Esophagus squamous epithelium (tissue), 5 donors: Measurements from ENCODE around the gene SNAPC4. TPM values are rescaled to one million over a fixed set of nuclear protein-coding genes. Genes with fewer than 3 reads are reported as not detected.

ENCODE experiments used
- DNase-seq: peaks from one replicate; lab custom pipeline; 2025; lab: John Stamatoyannopoulos, UW
- H3K27ac ChIP-seq, 4 donors: fragments of 200-600 bp; sonication (generic); one replicate each; pipeline ENCODE4 v1.5.1; 2016 to 2019; ENCODE audit warnings: mild to moderate bottlenecking in 1 of 4
- H3K27me3 ChIP-seq, 4 donors: fragments of 200-600 bp; sonication (generic); 1 replicate in 3 of 4; 2 replicates in 1 of 4; pipeline versions ENCODE4 v1.5.1 to v1.6.0; 2017 to 2021; ENCODE audit warnings: antibody characterized with exemption in 1 of 4
- H3K36me3 ChIP-seq, 3 donors: fragments of 200-600 bp; sonication (generic); one replicate each; pipeline ENCODE4 v1.5.1; 2016 to 2019
- H3K4me1 ChIP-seq, 3 donors: fragments of 200-600 bp; sonication (generic); one replicate each; pipeline ENCODE4 v1.5.1; 2017 to 2019
- H3K4me3 ChIP-seq, 4 donors: fragments of 200-600 bp; sonication (generic); 1 replicate in 3 of 4; 2 replicates in 1 of 4; pipeline ENCODE4 v1.5.1; 2016 to 2019; ENCODE audit warnings: mild to moderate bottlenecking in 2 of 4, moderate library complexity in 1 of 4
- H3K9me3 ChIP-seq, 3 donors: fragments of 200-600 bp; sonication (generic); one replicate each; pipeline ENCODE4 v1.5.1; 2016 to 2019
- CTCF ChIP-seq, 6 experiments: fragments of 450-650 bp in 4 of 6; fragments of 200-600 bp in 2 of 6; sonication (generic) in 2 of 6; IDR thresholded peaks; one replicate each; pipeline ENCODE4 v1.5.1; 2016 to 2019; ENCODE audit warnings: antibody characterized with exemption in 6 of 6, mild to moderate bottlenecking in 4 of 6, moderate library complexity in 4 of 6
- POLR2A ChIP-seq, 4 donors: fragments of 450-650 bp; IDR thresholded peaks; one replicate each; pipeline ENCODE4 v1.6.1; 2017; ENCODE audit warnings: antibody characterized with exemption in 4 of 4, mild to moderate bottlenecking in 4 of 4, moderate library complexity in 3 of 4
- WGBS, 2 donors: methylation state at CpG; one replicate each; pipeline ENCODE4 v1.1.5; 2018; 5-methylcytosine and 5-hydroxymethylcytosine counted together
- intact Hi-C: fragments of 100-400 bp; cut with DNase I; formaldehyde crosslinking; loops from one replicate; pipeline ENCODE4 v1.15.0; 2022
- total RNA-seq, 4 donors: library from RNA; depleted of rRNA; stranded (reverse); fragments of >200 nt; gene quantifications; one replicate each; pipeline ENCODE4 v1.1.0, GENCODE V29; 2016
- donor health status: DM: yes; HTN: yes; CAD: no.

Gene SNAPC4
- total RNA-seq, 4 donors from 2014 or later: 2.6 to 5.1 (median 4.5) TPM

- no peak overlapping the region for H3K27ac ChIP-seq
- no peaks in the 10 kb centered on the region for H3K27me3 ChIP-seq
- no peak overlapping the region for H3K4me3 ChIP-seq
- intact Hi-C loops: no loop called here
- WGBS, 2 donors: 83 to 94% methylated on average over 6 to 18 of the region's 20 CpGs
- TF ChIP-seq CTCF (IDR thresholded peaks at IDR 0.05): no peak
- no peak for TF ChIP-seq POLR2A (IDR thresholded peaks at IDR 0.05)
- peaks cover 27 to 88% (median 50%) of the 10 kb centered on the region in 3 donors for H3K36me3 ChIP-seq
- H3K4me1 ChIP-seq: peaks cover 5 to 8% (median 5%) of the 10 kb centered on the region in 3 donors
- no peaks in the 10 kb centered on the region for H3K9me3 ChIP-seq
- DNase-seq: no peak
Measured at GRCh38 chr9:136444102-136444501, 44.1 kb upstream of the SNAPC4 start.

GRCh38 chr9:136443687-136444086 is 43.7 kb upstream of the SNAPC4 start:
- intact Hi-C loops: no loop called here
- peaks cover 23 to 83% (median 50%) of the 10 kb centered on the region in 3 donors for H3K36me3 ChIP-seq
- no peak overlapping the region for H3K27ac ChIP-seq
- H3K27me3 ChIP-seq: no peaks in the 10 kb centered on the region
- no peaks in the 10 kb centered on the region for H3K9me3 ChIP-seq
- H3K4me1 ChIP-seq: peaks cover 5 to 12% (median 5%) of the 10 kb centered on the region in 3 donors
- no peak overlapping the region for H3K4me3 ChIP-seq
- TF ChIP-seq POLR2A (IDR thresholded peaks at IDR 0.05) (no peak), CTCF (IDR thresholded peaks at IDR 0.05) (no peak)
- DNase-seq: no peak
- 80 to 96% methylated on average over 6 to 7 of the region's 7 CpGs for WGBS, 2 donors

- 91 to 95% methylated on average over 12 to 15 of the region's 15 CpGs for WGBS, 2 donors
- DNase-seq: no peak
- peaks cover 21 to 77% (median 44%) of the 10 kb centered on the region in 3 donors for H3K36me3 ChIP-seq
- intact Hi-C loops: no loop called here
- peaks cover 5 to 18% (median 9%) of the 10 kb centered on the region in 3 donors for H3K4me1 ChIP-seq
- H3K4me3 ChIP-seq: no peak overlapping the region
- H3K27me3 ChIP-seq: no peaks in the 10 kb centered on the region
- H3K9me3 ChIP-seq: no peaks in the 10 kb centered on the region
- no peak overlapping the region for H3K27ac ChIP-seq
- no peak for TF ChIP-seq CTCF (IDR thresholded peaks at IDR 0.05)
Measured at GRCh38 chr9:136443087-136443486, 43.1 kb upstream of the SNAPC4 start.

- no peak for DNase-seq
- 71 to 100% methylated on average over 2 to 3 of the region's 5 CpGs for WGBS, 2 donors
- Histone ChIP-seq H3K4me1 (peaks cover 11 to 26% (median 17%) of the 10 kb centered on the region in 3 donors), H3K9me3 (no peaks in the 10 kb centered on the region), H3K27me3 (no peaks in the 10 kb centered on the region), H3K27ac (no peak overlapping the region), H3K36me3 (peaks cover 16 to 69% (median 39%) of the 10 kb centered on the region in 3 donors), H3K4me3 (no peak overlapping the region)
- intact Hi-C loops: no loop called here
- TF ChIP-seq CTCF (IDR thresholded peaks at IDR 0.05) (no peak), POLR2A (IDR thresholded peaks at IDR 0.05) (no peak)
Measured at GRCh38 chr9:136442265-136442664, 42.3 kb upstream of the SNAPC4 start.

- Histone ChIP-seq H3K4me1 (peaks cover 11 to 31% (median 22%) of the 10 kb centered on the region in 3 donors), H3K4me3 (no peak overlapping the region), H3K27ac (no peak overlapping the region), H3K9me3 (no peaks in the 10 kb centered on the region), H3K36me3 (peaks cover 13 to 65% (median 34%) of the 10 kb centered on the region in 3 donors), H3K27me3 (no peaks in the 10 kb centered on the region)
- no peak for DNase-seq
- intact Hi-C loops: no loop called here
- 70 to 78% methylated on average over 9 to 12 of the region's 17 CpGs for WGBS, 2 donors
- no peak for TF ChIP-seq POLR2A (IDR thresholded peaks at IDR 0.05)
- TF ChIP-seq CTCF (IDR thresholded peaks at IDR 0.05): no peak
Measured at GRCh38 chr9:136441681-136442245, 41.8 kb upstream of the SNAPC4 start.
